Epidermal melanocyte (primary cell): Measurements from ENCODE around the gene SHROOM3.

Experiments used
- DNase-seq: peaks from one replicate; pipeline ENCODE4 v3.0.0; 2011; ENCODE audit warnings: low spot score; ENCODE audit not compliant: insufficient read length

The SHROOM3 gene

DNA sequence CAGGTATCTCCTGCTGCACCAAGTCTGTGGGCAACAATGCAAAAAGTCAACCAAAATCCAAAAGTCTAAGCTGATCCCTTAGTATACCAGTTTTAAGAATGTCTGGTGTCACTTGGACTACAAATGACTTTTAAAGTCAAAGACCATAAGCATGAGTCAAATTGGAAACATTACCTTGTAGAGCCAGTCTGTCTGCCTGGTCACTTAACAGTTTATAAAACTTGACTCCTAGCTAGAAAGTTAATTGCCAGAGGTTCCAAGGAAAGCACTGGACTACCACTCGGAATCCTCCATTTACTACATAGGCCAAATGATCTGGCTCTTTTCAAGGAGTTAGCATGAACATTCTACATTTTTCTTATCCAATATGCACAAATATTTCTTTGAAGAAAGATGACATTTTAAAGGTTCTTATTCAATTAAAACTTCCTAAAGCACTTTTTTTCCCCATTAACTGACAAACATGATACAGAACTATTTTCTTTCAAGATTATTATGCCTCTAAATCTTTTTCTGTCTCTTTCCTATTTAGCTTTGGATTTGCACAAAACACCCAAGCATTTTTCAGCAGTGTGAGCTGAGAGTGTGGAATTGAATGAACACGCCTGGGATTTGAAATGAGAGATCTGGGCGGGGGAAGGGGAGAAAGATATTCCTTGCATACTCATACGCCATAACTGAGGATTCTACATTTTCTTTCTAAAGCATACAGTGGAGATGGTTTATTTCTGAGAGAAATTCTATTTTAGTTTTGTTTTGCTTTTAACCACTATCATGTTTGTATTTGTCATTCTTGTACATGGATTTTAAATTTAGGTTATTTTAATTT is 188.4 kb downstream of the SHROOM3 start:
- DNase-seq, result no peak

DNA sequence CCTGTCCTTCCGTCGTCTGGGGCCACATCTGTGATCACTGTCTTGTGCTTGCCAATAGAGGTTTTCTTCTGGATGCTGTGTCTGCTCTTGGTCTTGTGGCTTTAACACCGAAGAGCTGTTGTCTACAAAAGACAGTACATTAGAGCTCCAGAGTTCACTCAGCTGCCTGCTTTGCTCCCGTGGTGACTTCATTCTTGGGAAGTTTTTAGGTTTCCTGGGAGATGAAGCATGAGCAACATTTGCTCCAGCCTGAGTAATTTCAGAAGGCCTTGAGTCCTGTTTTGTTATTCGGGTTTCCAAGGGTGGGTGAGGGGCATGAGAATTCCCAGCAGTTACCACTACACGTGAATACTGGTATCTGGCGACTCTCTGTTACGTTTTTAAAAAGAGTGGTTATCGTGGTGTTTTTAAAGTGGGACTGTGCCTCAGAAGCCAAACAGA is 189.2 kb downstream of the SHROOM3 start:
- peak; percentile 28 for DNase-seq

DNA sequence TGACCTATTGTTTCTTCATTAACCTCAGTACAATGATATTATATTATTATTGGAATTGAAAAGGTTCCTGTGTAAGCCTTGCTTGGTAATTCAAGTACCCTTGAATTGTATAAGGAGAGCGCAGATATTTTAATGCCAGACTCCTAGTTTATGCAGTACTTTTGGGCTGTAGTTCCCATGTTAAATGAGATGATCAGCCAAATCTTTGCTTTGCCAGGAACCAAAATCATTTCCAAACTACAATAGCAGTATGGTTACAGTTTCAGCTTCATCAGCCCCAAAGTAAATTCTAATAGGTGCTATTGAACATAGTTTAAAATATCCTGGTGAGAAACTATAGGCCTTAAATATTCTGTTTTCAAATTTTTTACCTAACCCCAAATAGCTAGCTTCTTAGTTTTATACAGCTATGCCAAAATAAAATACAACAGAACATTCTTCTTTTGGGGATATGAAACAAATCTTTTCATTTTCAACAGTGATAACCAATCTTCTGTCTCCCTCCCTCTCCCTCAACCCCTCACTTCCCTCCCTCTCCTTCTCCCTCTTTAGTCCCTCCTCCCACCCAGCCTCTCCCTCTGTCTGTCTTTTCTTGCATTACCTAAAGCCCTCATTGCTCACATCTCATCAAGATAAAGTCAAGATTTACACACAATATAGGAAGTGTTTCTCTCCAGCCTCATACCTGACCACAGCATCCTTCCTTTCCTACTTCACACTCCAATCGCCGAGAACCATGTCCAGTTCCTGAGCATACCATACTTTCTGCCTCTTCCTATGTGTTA is 190.1 kb downstream of the SHROOM3 start:
- no peak for DNase-seq

- no peak for DNase-seq
Measured at GRCh38 chr4:76626686-76627465, 191.8 kb downstream of the SHROOM3 start.

GRCh38 chr4:76628251-76628650 is 193.2 kb downstream of the SHROOM3 start:
- no peak for DNase-seq

- DNase-seq, result no peak
Measured at GRCh38 chr4:76630741-76631140, 195.7 kb downstream of the SHROOM3 start.

- DNase-seq, result peak; percentile 58
Measured at GRCh38 chr4:76634220-76634619, 199.2 kb downstream of the SHROOM3 start.

DNA sequence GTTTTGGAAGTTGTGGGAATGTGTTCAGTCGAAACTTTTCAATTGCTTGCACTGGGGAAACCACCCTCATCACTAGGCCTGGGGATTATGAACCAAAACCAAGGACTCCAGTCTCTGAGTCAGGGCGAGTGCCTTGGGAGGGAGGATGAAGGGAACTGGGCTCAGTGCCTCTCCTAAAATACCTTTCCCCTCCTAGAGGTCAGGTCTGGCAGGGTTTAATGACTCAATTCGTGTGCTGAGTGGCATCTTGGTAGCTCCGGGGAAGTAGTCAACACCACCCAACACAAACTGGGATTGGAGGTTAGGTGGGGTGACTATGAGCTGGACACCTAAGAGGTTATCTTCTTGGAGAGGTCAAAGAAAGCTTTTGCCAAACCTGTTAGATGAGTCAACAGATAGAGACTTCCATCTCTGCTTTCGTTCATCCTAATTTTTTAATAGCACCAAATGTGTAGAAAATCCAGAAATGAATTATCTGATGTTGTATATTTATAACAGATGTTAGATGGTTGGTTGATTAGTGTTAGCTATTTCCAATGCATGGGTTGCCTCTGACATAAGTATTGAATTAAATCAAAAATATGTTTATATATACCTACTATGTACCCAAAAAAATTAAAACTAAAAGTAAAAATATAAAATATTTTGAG is 202.8 kb downstream of the SHROOM3 start:
- DNase-seq, result no peak

DNA sequence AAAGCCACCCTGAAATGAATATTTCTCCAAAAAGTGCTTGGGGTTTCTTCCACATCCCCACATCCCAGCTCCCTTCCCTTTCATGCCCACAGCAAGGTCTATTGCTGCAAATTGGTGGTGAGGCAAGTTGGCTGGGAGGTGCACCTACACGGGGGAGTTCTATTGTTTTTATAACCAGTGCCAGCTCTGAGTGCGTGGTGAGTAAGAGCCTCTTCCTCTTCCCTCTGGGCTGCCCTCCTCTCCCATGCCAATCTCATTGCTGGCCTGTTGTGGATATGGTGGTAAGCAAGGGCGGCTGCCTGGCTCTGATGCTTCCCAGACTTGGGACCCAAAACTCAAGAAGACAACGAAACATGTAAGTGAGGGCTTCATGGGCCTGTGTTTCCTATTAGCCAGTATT is 204.3 kb downstream of the SHROOM3 start:
- DNase-seq, result no peak

GRCh38 chr4:76640353-76640910 is 205.4 kb downstream of the SHROOM3 start:
- no peak for DNase-seq

DNA sequence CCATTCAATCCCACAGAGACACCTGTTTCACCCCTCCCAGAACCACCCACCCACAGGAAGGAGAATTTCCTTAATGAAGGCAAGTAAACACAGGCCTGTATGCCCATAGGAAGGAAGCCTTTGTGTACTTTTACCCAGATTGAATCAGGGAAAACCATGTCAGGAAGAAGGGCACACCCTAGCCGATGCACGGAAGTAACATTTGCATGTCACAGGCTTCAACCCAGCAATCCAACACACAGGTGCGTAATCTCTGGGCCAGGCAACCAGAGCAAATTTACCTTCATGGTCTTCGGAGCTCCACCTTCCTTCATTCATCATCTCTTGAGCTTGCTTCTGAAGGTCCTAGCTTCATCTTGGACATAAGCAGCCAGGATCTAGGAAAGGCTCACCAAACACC is 206.3 kb downstream of the SHROOM3 start:
- no peak for DNase-seq

DNA sequence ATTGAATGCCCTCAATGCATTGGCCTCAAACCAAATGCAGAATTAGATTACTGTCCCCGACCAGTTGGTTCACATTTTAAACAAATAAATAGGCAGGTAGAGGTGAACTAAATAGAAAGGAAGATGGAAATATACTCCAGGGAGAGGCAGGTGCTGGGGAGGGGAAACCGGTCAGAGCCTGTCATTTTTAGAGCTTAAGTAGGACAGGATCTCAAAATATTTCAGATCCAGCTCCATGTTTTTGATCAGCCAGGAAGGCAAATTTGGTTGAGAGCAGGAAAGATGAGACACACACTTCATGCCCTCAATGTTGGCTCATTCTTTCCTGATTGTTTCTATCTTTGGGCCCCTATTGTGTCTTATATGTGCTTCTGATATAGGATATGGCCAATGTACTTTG is 206.7 kb downstream of the SHROOM3 start:
- DNase-seq, result no peak

DNA sequence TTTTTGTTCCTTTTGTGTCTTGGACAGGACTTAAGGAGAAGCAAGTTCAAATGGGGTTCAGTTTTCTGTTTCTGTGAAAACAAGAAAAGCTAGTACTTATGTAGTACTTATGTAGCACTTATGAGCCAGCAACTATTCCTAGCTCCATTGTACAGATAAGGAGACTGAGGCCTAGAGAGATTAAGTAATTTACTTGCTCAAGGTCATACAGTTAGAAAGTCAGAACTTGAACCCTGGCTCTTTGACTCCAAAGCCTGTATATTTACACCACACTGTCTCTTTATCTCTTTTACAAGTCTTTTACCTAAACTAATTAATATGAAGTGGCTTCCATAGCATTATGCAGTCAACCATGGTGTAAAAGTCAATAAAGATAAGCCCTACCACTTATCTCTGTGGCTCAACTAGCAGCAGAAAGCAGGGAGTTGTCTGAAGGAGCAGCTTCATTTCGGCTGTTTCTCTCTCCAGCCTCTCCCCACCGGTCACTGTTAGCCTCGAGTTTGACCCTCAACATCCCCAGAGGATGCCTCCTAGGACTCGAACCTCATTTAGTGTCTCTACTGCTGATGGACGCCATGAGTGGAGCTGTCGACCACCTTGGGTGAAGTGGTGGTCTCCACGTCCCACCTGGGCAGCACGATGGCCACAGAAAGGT is 209.9 kb downstream of the SHROOM3 start:
- DNase-seq, result no peak

DNA sequence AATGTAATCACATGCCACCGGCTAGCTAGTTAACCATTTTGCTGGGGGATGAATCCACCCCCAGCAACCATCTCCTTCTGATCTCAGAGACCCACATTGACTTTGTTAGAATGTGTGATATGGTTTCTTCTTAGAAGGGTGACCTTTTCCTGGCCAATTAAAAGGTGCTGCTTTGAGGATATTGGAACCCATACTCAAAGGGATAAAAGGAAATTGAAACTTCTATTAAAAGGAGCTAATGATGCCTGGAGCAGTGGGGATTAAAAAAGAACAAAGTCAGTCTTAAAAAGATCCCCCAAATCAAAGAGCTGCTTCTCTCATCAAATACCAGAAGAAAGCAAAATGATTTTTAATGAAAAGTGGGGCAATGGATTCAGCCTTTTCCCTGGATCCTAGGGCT is 214.1 kb downstream of the SHROOM3 start:
- DNase-seq, result no peak

DNA sequence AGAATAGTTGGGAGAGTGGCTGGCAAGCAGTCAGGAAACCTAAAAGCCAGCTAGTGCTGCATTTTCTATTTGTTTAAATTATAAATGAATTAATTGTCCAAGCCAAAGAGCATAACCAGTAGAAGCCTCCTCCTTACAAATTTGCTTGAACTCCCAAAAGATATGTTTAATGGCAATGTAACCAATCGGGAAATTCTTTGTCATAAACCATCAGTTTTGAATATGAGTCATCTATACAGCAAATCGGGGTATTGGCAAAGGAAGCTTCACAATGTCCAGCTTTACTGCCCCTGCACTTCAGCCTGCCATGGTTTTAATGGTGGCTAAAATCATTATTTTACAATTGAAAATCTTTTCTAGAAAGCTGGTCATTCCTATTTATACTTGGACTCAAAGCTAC is 216.6 kb downstream of the SHROOM3 start:
- DNase-seq, result no peak

DNA sequence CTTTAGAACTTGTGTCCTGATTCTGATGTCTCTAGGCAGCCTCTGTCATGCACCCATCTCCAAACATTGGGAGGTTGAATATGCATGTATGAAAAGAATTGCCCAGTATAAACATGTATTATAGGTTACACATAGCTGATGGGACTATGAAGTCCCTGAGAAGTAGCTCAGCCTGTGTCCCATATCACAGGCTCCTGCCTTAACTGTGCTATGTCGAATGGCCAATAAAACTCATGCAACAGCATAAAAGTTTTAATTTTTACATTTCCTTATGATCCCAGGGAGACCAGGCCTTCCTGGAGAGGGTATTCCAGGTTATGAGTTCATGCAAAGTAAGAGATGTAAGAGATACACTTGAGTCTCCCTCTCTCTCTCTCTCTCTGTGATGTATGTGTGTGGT is 217.4 kb downstream of the SHROOM3 start:
- no peak for DNase-seq

GRCh38 chr4:76654084-76654483 is 219.1 kb downstream of the SHROOM3 start:
- DNase-seq, result no peak

DNA sequence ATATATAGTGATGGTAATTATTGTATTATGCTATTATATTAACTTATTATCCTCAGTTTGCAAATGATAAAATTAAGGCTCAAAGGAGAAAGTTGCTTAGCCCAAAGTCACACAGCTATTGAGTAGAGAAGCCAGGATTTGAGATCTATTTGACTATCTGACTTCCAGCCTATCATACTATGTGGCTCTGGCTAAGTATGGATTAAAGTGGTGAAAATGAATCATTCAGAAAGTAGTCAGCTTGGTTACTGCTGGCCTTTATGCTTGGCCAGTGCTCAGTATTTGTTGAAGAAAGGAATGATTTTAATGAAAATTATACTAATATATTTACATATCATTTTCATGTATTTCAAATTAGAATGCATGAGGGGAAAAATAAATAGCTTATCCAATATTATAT is 219.8 kb downstream of the SHROOM3 start:
- no peak for DNase-seq

DNA sequence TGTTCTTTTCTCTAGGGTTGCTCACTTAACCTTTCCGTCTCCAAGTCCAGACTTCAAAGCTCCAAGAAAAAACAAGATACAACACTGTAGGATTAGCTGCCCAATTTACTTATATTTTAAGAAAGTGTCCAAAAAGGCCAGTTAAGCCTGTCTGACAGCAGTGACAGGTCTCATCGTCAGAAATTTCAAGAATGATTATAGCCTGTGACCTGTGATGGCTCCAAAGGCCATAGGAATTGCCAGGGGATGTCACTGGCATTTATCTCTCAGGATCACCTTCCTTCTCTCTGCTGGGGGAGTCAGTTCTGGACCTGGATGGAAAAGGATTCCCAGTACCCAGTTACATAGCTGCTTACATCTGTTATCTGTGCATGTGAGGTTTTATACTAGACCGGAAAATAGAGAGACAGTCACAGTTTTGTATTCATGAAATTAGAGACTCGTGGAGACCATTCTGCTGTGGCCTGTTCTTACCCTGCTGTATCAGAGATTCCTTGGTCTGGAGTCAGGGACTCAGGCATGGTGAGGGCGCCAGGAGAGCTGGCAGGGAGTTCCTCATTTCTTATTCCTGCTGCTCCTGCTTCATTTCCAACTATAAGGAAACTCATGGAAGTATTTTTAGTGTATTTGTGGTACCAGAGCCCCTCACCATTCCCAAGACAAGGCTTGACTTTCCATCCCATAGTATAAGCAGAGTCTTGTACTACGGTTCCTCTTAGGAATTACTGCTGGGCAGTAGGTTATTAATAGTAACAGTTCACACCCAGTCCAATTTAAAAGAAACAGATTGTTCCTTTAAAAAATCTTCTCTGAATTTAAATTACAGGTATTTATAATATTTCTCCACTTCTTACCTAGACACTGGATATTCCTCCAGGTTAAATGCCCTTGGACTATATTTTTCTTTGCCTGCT is 220.8 kb downstream of the SHROOM3 start:
- DNase-seq, result no peak
